HFF-Myc (cell line): ENCODE measurements around the gene MAST1.
"Not testable (repeated sequence)": the region's sequence is repeated elsewhere in the genome, so short reads cannot be mapped to it uniquely, and the experiment has no call there.

Experiments
- DNase-seq: peaks from one replicate; pipeline ENCODE4 v3.0.0-alpha.2; 2011; ENCODE audit warnings: low read depth; ENCODE audit errors: extremely low read depth
- H3K4me3 ChIP-seq: replicated peaks from 2 replicates; pipeline ENCODE4 v1.5.1; 2011; ENCODE audit warnings: low read depth, mild to moderate bottlenecking, control low read depth, low read length
- TF ChIP-seq, protein P1 (sequence below): IDR thresholded peaks from 2 replicates; pipeline ENCODE4 v1.5.1; 2012; ENCODE audit warnings: mild to moderate bottlenecking, low read depth, low read length, control low read depth; ENCODE audit errors: missing control alignments

MAST1 gene

GRCh38 chr19:12797141-12797587, 41.2 kb upstream of the MAST1 start:
- DNase-seq: no peak
- no peak overlapping the region for H3K4me3 ChIP-seq
- TF ChIP-seq, protein P1, sequence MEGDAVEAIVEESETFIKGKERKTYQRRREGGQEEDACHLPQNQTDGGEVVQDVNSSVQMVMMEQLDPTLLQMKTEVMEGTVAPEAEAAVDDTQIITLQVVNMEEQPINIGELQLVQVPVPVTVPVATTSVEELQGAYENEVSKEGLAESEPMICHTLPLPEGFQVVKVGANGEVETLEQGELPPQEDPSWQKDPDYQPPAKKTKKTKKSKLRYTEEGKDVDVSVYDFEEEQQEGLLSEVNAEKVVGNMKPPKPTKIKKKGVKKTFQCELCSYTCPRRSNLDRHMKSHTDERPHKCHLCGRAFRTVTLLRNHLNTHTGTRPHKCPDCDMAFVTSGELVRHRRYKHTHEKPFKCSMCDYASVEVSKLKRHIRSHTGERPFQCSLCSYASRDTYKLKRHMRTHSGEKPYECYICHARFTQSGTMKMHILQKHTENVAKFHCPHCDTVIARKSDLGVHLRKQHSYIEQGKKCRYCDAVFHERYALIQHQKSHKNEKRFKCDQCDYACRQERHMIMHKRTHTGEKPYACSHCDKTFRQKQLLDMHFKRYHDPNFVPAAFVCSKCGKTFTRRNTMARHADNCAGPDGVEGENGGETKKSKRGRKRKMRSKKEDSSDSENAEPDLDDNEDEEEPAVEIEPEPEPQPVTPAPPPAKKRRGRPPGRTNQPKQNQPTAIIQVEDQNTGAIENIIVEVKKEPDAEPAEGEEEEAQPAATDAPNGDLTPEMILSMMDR: no peak

DNA sequence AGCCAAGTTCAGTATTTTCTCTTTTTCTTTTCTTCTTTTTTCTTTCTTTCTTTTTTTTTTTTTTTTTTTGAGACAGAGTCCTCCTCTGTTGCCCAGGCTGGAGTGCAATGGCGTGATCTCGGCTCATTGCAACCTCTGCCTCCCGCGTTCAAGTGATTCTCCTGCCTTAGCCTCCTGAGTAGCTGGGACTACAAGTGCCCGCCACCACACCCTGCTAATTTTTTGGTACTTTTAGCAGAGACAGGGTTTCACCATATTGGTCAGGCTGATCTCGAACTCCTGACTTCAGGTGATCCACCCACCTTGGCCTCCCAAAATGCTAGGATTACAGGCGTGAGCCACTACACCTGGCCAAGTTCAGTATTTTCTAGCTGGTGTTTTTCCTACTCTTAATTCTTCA, 40.7 kb upstream of the MAST1 start:
- DNase-seq, H3K4me3 ChIP-seq: not testable (repeated sequence)

- H3K4me3 ChIP-seq: peak overlapping the region; percentile 98
- DNase-seq: no peak
Measured at GRCh38 chr19:12799742-12800465, 38.4 kb upstream of the MAST1 start.

GRCh38 chr19:12800466-12800770, 37.9 kb upstream of the MAST1 start:
- no peak for DNase-seq
- TF ChIP-seq, protein P1: no peak
- peak overlapping the region; percentile 98 for H3K4me3 ChIP-seq

More at GRCh38 chr19:12799742-12800465, 38.4 kb upstream of the MAST1 start:
- TF ChIP-seq, protein P1: no peak

DNA sequence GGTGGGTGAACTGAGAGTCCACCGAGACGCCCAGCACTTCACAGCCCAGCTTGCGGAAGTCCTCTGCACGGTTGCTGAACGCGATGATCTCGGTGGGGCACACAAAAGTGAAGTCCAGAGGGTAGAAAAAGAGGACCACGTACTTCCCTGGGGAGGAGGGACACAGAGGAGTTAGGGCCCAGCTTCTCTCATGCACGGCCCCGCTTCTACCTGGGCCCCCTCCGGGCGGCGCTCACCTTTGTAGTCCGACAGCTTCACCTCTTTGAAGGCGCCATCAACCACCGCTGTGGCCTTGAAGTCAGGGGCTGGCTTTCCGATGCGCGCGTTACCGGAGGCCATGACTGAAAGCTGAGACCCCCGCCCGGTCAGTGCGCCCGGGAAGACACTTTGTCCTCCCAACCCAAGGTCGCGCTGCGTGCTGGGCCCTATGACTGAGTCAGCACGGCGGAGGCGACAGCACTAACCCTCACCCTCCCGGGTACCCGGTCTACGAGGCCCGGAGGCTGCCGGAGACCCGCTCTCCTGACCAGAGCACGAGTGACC, 37.3 kb upstream of the MAST1 start:
- peak overlapping the region; percentile 98 for H3K4me3 ChIP-seq
- no peak for DNase-seq
- TF ChIP-seq, protein P1: no peak

- peak within 1 kb of the TSS; percentile 98 for H3K4me3 ChIP-seq
- TF ChIP-seq, protein P1: no peak
- no peak for DNase-seq
Measured at GRCh38 chr19:12801466-12802266, 36.6 kb upstream of the MAST1 start, which contains the start of the genes PRDX2 and THSD8. Gene PRDX2 (minus strand): TSS chr19:12801800. CDS start chr19:12801261, 539 bp downstream. Gene THSD8 (plus strand): TSS chr19:12802069. CDS start chr19:12802072, 3 bp downstream.
